ENCODE measurements around the gene CSNK1A1. TPM values are rescaled to one million over a fixed set of nuclear protein-coding genes. Genes with fewer than 3 reads are reported as not detected.

CSNK1A1 gene
- total and polyA plus RNA-seq, 3 donors from 2014 or later: 129 to 192 (median 148) TPM

DNA sequence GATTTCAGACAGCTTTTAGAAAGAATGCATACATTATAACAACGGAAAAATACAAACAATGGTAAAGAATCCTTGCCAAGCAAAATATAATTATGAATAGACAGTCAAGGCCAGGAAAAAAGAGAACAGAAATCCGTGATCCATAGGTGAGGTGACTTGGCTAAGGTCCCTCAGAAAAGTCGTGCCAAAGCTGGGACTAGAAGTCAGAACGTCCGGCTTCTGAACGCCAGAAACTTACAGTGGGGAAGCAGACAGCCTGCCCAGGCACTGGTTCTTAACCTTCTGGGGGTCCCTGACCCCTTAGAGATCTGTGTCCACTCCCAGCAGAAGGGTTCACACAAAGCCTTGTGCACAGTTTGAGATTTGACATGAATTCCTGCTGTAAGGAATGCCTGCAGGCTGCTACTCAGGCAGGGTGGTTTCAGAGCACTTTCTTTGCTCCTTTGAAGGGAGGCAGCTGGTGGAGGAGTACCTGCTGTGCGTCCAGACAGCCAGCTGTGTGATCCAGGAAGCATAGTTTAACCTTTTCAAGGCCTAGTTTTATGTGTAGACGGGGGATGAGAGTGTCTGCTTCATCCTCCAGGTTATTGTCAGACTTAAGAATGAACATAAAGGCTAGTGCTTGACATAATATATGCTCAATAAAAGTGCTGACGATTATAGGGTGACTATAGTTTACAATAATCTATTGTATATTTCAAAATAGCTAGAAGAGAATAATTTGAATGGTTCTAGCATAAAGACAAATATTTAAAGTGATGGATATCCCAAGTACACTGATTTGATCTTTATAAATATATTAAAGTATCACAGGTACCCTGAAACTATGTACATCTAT is 30.9 kb upstream of the CSNK1A1 start:
- no peak for TF ChIP-seq POLR2A (IDR thresholded peaks at IDR 0.05)
- TF ChIP-seq, protein P1, sequence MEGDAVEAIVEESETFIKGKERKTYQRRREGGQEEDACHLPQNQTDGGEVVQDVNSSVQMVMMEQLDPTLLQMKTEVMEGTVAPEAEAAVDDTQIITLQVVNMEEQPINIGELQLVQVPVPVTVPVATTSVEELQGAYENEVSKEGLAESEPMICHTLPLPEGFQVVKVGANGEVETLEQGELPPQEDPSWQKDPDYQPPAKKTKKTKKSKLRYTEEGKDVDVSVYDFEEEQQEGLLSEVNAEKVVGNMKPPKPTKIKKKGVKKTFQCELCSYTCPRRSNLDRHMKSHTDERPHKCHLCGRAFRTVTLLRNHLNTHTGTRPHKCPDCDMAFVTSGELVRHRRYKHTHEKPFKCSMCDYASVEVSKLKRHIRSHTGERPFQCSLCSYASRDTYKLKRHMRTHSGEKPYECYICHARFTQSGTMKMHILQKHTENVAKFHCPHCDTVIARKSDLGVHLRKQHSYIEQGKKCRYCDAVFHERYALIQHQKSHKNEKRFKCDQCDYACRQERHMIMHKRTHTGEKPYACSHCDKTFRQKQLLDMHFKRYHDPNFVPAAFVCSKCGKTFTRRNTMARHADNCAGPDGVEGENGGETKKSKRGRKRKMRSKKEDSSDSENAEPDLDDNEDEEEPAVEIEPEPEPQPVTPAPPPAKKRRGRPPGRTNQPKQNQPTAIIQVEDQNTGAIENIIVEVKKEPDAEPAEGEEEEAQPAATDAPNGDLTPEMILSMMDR (IDR thresholded peaks at IDR 0.05): no peak
- intact Hi-C loops (cut with DNase I; ENCODE audit: low total_unique reads): no loop called here
- DNase-seq: peak; percentile 43
- peak overlapping the region; percentile 62 to 63 for H3K4me3 ChIP-seq
- peaks cover 19% of the 10 kb centered on the region for H3K4me1 ChIP-seq
- no peaks in the 10 kb centered on the region for H3K9me3 ChIP-seq
- H3K27me3 ChIP-seq: no peaks in the 10 kb centered on the region
- H3K36me3 ChIP-seq (ENCODE audit: low read depth, missing control alignments): no peaks in the 10 kb centered on the region
- H3K27ac ChIP-seq: peak overlapping the region; percentile 74 to 83
- 13 to 16% methylated on average over 9 of the region's 9 CpGs for WGBS, 2 donors

GRCh38 chr5:149581192-149581861 is 30.1 kb upstream of the CSNK1A1 start, which contains the start of gene ARHGEF37:
ARHGEF37 (plus strand) TSS chr5:149581498; CDS start chr5:149597770, 16,272 bp downstream.
- intact Hi-C loops (cut with DNase I; ENCODE audit: low total_unique reads): no loop called here
- TF ChIP-seq, protein P1 (IDR thresholded peaks at IDR 0.05): no peak
- TF ChIP-seq POLR2A (IDR thresholded peaks at IDR 0.05): no peak
- Histone ChIP-seq H3K4me1 (peaks cover 19% of the 10 kb centered on the region), H3K36me3 (ENCODE audit: low read depth, missing control alignments) (no peaks in the 10 kb centered on the region), H3K27ac (peak within 1 kb of the TSS; percentile 74 to 83), H3K4me3 (peak within 1 kb of the TSS; percentile 62 to 63), H3K9me3 (no peaks in the 10 kb centered on the region), H3K27me3 (no peaks in the 10 kb centered on the region)
- 0 to 1% methylated on average over 10 to 56 of the region's 56 CpGs for WGBS, 2 donors
- DNase-seq: peak; percentile 91

GRCh38 chr5:149580808-149581191 is 29.6 kb upstream of the CSNK1A1 start:
- no peaks in the 10 kb centered on the region for H3K27me3 ChIP-seq
- peak overlapping the region; percentile 74 to 83 for H3K27ac ChIP-seq
- no peaks in the 10 kb centered on the region for H3K36me3 ChIP-seq (ENCODE audit: low read depth, missing control alignments)
- peak overlapping the region; percentile 62 to 63 for H3K4me3 ChIP-seq
- no peak for TF ChIP-seq POLR2A (IDR thresholded peaks at IDR 0.05)
- TF ChIP-seq, protein P1 (IDR thresholded peaks at IDR 0.05): no peak
- intact Hi-C loops (cut with DNase I; ENCODE audit: low total_unique reads): no loop called here
- WGBS, 2 donors: 20 to 21% methylated on average over 8 to 10 of the region's 10 CpGs
- H3K4me1 ChIP-seq: peaks cover 19% of the 10 kb centered on the region
- no peak for DNase-seq
- H3K9me3 ChIP-seq: no peaks in the 10 kb centered on the region

DNA sequence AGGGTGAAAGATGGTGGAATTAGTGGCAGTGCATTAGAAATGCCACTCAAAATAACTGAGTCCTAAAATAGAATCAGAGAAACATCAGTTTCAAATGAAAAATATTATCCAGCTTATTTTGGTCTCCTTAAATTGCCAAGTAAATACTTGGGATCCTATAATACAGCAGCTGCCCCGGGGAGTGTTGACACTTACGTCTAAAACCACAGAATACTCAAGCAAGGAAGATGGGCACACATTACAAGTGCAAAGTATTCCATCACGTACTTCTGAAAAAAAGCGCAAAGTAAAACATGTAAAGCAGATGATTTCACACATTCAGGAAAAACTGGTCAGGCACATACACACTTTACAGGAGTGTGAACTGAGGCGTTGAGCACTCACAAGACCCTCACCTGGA is 27.7 kb upstream of the CSNK1A1 start:
- intact Hi-C loops (cut with DNase I; ENCODE audit: low total_unique reads): no loop called here
- Histone ChIP-seq H3K27ac (no peak overlapping the region), H3K4me3 (no peak overlapping the region), H3K36me3 (ENCODE audit: low read depth, missing control alignments) (no peaks in the 10 kb centered on the region), H3K27me3 (no peaks in the 10 kb centered on the region), H3K9me3 (no peaks in the 10 kb centered on the region), H3K4me1 (peaks cover 22% of the 10 kb centered on the region)
- no peak for DNase-seq
- 87 to 92% methylated on average over 5 of the region's 5 CpGs for WGBS, 2 donors
- no peak for TF ChIP-seq POLR2A (IDR thresholded peaks at IDR 0.05)
- TF ChIP-seq, protein P1 (IDR thresholded peaks at IDR 0.05): no peak
